ENCODE results near the gene RBFOX1.

DNA sequence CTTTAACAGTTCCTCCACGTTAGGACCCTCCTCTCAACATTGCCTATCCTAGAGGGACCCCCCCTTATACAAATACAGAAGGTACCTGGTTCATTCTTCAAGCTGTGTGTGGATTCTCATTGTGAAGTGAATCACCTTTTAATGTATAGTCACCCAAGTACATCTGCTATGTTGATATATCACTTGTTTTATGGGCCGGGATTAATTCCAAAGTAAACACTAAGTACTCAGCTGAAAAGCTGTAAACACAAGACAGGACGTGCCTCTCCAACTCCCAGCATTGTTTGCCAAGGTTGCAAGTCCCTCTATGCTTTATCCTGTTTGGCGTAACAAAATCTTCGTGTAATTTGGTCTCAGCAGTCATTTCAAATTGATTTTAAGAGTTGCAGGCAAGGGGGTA, 123.6 kb downstream of the RBFOX1 start:
- TF ChIP-seq, protein P1, sequence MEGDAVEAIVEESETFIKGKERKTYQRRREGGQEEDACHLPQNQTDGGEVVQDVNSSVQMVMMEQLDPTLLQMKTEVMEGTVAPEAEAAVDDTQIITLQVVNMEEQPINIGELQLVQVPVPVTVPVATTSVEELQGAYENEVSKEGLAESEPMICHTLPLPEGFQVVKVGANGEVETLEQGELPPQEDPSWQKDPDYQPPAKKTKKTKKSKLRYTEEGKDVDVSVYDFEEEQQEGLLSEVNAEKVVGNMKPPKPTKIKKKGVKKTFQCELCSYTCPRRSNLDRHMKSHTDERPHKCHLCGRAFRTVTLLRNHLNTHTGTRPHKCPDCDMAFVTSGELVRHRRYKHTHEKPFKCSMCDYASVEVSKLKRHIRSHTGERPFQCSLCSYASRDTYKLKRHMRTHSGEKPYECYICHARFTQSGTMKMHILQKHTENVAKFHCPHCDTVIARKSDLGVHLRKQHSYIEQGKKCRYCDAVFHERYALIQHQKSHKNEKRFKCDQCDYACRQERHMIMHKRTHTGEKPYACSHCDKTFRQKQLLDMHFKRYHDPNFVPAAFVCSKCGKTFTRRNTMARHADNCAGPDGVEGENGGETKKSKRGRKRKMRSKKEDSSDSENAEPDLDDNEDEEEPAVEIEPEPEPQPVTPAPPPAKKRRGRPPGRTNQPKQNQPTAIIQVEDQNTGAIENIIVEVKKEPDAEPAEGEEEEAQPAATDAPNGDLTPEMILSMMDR (IDR thresholded peaks at IDR 0.05; ENCODE audit: poor library complexity, severe bottlenecking), result no peak
- TF ChIP-seq RAD21 (conservative IDR thresholded peaks at IDR 0.05) (no peak), EP300 (conservative IDR thresholded peaks at IDR 0.05; ENCODE audit: poor library complexity, severe bottlenecking) (no peak)
